GM19324 (cell line): ENCODE measurements around the gene VASN.

Experiments
- ATAC-seq: cut with Tn5 transposase; IDR thresholded peaks from one replicate; pipeline ENCODE4 v1.9.1; 2021; ENCODE audit warnings: mild to moderate bottlenecking, moderate library complexity; ENCODE audit not compliant: unreplicated experiment, low FRiP score

The VASN gene

DNA sequence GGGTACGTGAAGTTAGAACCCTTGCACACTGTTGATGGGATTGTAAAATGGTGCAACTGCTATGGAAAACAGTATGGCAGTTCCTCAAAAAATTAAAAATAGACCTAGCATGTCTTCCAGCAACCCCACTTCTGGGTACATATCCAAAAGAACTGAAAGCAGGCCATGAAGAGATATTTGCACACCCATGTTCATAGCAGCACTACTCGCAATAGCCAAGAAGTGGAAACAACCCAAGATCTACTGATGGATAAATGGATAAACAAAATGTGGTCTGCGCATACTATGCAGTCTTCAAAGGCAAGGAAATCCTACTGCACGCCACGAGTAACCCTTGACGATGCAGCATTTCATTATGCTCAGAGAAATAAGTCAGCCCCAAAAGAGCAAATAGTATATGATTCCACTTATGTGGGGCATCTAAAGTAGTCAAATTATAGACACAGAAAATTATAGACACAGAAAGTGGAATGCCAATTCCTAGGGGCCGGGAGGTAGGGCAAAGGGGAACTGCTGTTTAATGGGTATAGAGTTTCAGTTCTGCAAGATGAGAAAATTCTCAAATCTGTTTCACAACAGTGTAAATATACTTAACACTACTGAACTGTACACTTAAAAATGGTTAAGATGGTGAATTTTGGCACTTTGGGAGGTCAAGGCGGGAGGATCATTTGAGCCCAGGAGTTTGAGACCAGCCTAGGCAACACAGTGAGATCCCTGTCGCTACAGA, 27.5 kb downstream of the VASN start:
- no peak for ATAC-seq

DNA sequence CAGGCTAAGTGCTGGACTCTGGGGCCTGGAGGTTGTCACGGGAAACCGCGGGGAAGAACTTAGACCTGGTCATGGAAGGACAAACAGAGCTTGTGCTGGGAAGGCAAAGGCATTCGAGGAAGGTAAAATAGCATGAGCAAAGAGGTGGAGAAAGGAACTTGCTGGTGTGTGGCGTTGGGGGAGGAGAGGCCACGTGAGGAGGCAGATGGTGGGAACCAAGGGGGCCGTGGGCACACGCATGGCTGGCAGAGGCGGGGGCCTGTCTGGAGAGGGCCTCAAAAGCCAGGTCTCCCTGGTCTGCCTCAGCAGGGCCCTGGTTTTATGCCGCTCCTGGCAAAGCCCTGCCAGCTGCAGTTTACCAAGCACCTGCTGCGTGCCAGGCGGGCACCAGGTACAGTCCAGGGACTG, 29.4 kb downstream of the VASN start:
- ATAC-seq, result no peak

DNA sequence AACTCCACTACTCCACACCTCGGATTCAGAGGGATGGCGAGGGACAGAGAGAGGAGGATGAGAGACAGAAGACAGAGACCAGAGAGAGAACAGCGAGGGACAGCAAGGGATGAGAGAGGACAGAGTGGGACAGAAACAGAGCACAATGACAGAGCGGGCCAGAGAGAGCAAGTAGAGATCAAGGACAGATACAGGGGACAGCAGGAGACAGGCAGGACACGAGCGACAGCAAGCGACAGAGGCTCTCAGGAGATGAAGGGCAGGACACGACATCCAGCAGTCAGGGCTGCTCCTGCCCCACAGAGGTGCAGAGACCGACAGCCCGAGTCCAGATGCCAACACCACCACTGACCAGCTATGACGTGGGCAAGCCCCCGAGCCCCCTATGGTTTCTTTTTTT, 29.9 kb downstream of the VASN start:
- ATAC-seq, result no peak

DNA sequence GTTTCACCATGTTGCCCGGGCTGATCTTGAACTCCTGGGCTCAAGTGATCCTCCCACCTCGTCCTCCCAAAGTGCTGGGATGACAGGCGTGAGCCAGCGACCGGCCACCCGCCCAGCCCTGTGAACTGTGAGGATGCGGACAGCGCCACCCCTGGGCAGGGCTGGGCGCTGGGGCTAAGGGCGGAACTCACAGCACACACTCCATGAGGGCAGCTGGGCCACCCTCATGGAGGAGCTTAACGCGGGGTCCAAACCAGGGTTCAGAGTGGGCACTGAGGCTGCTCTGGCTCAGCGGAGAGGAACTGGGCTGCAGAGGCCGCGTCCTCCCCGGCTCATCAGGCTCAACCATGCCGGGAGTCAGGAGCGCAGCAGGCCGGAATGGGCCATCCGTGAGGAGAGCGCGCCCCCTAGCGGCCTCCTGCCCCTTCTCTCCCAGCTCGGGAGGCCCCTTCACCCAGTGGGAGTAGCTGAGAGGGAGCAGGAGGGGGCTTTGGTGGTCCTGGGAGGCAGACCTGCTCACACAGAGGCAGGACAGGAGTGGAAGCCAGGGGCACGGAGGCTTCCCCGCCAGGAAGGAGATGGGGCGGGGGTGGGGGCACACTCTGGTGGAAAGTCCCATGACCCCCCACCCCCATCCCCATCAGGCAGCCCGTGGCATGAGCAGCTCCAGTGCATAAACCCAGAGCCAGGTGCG, 30.9 kb downstream of the VASN start:
- no peak for ATAC-seq

DNA sequence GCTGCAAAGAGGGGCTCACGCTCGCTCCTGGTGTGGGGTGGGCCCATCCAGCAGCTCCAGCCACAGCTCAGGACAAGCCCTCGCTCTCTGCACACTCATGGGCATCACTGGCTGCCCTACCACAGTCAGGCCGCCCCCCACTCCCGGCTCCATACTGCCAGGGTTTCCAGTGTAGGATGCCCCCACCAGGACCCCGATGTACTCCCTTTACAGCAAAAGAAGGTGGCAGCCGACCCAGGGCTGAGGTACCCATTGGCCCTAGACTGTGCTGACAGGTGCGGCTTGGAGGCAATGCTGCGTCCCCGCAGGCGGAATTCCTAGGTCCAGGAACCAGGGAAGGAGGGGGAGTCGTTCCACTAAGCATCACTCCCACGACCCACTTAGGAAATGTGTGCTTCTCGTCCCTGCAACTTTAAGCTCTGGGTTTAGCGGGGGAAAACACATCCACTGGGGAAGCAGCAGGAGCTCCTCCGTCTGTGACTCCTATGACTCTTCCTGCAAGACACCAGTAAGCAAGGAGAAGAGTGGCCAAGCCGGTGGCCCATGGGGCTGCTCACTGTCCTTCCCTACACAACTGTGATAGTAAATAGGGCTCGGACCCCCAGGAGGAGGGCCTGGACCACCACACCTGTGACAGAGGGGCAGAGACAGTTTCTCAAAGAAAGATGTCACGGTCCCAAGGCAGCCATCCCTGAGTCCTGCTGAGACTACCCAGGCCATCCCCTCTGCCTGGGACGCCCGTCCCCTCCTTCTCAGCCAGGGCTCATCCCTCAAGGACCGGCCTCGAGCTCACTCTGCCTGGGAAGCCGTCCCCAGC, 31.7 kb downstream of the VASN start:
- ATAC-seq, result no peak

DNA sequence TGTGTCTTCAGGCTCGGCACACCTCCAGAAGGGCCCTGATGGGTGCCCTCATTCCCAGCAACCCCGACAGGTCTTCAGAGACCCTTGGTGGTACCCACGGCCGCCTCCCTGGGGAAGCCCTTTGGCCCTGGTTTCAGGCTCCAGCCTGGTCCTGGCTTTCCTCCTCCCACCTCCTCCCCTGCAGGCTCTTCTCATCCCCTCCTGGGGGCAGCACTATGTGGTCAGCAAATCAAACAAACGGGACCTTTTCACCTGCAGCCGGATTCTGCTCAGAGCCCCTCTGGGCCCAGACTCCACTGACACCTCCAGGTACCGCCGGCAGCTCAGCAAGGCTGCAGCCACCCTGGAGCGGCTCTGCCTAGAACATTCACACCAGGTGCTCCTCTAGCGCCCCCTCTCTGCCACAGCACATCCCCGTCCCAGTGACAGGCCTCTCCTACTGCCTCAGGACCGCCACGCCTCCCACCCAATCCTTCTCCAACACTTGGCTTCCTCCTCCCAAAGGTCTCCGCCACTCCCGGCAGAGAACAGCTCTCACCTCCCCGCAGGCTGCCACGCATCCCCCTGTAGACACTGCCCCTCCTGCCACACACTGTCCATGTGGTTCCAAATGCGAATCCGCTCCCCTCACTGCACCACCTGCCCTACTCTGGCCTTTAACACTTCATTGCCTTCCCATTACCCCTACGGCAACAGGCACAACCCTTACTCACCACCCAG, 32.8 kb downstream of the VASN start:
- no peak for ATAC-seq

DNA sequence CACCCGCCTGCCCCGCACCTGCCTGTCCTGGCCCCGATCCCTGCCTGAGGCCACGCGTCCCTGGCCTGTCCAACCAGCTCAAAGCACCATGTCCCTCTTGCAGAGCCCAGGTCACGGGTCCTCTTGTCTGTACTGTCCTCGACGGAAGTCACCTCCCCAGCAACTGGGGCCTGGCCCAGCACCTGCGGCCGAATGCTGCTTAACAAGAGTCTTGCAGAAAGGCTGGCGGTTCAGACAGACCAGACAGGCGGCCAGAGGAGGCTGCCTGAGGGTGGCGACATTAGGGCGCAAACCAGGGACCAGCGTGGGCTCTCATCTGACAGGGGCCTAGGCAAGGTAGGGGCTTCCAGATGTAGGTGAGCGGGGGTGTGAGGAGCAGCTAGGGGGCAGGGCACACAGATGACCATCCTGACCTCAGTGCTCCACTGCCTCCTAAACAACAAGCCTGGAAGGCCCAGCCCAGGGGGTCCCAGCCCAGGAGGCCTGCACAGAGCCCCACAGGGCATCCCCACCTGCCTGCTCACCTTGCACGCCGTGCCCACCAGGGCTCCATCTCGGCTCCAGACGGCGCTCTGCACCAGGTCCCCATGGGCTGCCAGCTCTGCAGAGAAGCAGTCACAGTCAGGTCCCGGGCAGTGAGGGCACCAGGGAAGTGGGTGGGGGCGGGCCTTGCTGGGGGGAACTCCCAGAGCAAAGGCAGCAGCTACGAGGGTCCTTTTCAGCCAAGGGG, 33.5 kb downstream of the VASN start:
- no peak for ATAC-seq

DNA sequence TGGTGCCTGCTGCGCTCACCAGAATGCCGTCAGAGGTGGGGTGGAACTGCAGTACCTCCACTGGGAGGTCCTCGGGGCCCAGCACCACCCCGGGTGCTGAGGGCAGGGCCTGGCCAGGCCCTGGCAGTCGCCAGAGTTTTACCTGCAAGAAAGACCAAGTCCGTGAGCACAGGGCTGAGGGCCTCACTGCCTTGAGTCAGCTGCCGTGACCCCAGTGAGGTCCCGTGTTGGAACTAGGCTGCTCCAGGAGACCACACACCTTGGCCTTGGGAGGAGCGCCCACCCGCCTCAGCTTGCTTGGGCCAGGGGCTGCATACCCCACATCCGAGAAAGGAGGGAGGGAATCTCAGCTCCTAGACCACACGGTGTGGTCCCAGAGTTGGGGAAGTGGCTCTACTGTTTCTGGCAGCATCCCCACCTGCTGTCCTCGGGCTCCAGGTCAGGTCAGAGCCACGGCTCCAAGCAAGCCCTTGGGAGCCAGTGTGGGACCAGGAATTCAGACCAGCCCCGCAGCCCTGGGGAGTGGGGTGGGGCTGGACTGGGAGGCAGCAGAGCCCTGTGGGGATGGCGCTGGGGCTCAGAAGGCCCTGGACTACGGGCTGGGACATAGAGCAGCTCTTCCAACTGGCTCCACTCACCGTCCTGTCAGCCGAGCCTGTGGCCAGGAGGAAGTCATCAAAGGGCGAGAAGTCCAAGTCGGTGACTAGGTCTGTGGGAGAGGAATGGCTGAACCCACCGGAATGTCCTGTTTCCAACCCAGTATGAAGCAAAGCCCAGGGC, 36.1 kb downstream of the VASN start:
- no peak for ATAC-seq

DNA sequence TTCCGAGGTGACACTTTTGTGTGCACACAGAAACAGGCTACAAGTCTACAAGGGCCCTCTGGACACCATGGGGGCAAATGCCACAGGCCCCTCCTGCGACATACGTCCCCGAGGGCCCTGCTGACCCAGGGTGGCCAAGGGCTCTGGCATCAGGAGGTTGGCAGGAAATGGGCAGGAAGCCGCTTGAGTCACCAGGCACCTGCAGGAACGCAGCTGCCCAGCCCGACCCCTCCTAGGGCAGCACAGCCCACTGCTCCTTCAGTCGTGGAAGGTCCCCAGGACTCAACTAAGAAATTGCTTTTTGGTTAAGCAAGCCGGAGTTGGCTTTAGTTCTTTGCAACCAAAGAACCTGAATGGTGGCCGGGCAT, 36.7 kb downstream of the VASN start:
- no peak for ATAC-seq

DNA sequence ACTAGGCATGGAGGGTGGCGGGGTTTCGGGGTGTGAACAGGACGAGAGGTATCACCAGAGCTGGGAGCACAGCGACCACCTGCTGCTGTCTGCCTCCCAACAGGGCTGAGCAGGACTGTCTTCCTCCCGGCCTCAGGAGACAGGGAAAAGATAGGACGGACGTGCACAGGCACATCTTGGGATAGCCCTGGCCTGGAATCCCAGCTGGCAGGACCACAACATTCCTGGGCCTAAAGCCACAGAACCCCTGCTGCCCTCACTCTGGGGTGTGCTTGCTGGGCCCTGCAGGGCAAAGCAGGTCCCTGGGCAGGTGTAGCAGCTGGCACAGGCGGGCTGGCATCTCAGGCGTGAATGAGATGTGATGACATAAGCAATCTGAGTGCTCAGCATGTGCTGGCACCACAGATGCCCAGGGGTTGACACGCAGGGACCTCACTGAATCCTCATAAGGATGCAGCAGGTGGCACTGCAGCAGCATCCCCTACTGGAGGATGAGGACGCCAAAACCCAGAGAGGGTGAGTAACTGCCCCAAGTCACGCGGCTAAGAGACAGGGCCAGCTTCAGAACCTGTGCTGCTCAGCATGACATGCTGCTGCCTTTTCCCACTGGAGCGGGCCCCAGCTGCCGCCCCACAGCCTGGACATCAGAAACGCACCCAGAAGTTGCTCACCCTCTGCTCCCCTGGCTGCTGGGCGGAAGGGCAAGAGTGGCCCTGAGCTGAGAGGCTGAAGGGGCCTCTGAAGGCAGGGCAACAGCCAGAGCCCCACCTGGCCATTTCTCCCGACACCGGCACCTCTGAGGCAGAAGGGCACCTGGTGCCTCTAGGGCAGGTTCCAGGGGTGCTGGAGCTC, 37.7 kb downstream of the VASN start:
- ATAC-seq, result no peak

DNA sequence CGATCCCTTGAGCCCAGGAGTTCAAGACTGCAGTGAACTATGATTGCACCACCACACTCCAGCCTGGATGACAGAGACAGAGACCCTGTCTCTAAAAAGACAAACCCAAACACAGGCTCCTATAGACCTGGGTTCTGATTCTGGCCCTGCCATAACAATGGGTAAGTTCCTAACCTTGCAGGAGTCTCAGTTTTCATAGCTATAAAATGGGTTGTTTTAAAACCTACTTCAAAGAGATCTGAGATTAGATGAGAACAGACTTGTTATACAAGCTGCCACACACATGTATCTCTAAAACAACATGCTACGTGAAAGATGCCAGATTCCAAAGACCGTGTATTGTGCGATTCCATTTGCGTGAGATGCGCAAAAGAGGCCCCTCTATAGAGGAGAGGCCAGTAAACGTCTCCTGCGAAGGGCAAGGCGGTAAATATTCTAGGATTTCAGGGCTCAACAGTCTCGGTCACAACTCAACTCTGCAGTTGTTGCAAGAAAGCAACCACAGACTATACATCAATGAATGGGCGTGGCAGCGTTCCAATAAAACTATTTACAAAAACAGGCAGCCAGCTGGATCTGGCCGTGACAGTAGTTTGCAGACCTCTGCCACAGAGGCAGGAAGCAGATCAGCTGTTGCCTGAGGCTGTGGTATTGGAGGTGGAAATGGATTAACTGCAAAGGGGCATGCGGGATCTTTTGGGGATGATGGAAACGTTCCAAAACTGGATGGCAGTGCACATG, 38.9 kb downstream of the VASN start:
- no peak for ATAC-seq

DNA sequence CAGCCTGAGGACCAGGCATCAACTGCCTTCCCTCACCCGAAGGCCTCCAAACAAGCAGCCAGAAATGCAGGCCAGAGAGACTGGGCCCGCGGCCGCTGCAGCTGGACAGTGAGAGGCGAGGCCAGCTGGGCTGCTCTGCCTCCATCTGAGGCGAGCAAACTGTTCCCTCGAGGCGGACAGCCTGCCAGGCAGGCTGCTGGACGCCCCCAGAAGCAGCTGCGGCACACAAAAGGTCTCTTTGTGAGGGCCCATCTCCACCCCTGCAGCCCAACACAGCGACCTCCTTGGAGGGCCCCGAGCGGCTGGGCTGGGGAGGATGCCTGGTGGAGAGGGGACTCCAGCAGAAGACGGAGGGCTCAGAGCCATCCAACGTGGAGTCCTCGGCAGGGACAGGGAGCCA, 40.0 kb downstream of the VASN start:
- ATAC-seq, result no peak

DNA sequence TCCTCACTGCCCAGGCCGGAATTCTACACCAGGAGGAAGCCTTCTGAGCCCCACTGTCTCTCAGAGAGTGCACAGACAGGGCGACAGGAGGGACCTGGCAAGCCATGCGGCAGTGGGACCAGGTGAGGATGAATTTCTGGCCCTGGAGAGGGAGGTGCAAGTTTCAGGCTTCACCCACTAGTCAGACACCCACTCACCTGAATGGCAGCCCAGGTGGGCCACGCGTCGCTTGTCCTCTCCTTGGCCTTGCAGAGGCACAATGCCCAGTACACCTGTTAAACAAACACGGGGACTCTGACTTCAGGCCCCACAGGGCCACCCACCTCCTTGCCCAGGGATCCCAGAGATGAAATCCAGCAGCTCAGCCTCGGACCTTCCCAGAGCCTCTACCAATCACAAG, 40.5 kb downstream of the VASN start:
- no peak for ATAC-seq

DNA sequence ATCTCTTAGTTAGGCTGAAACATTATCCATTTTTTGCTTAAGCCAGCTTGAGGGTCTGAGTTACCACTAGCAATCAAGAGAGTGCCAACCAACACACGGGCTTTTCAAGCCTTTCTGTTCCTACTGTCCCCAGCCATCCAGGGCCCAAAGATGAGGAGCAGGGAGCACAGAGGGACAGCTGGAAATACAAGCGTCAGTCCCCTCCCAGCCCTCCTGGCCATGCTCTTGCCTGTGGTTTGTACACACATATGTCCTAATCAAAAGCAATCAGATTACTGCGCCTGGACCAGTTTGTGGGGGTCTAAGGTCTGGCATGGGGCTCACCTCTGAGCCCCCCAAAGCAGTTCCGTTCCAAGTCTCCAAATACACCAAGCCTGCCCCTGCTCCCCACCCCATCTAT, 41.2 kb downstream of the VASN start:
- ATAC-seq, result no peak

DNA sequence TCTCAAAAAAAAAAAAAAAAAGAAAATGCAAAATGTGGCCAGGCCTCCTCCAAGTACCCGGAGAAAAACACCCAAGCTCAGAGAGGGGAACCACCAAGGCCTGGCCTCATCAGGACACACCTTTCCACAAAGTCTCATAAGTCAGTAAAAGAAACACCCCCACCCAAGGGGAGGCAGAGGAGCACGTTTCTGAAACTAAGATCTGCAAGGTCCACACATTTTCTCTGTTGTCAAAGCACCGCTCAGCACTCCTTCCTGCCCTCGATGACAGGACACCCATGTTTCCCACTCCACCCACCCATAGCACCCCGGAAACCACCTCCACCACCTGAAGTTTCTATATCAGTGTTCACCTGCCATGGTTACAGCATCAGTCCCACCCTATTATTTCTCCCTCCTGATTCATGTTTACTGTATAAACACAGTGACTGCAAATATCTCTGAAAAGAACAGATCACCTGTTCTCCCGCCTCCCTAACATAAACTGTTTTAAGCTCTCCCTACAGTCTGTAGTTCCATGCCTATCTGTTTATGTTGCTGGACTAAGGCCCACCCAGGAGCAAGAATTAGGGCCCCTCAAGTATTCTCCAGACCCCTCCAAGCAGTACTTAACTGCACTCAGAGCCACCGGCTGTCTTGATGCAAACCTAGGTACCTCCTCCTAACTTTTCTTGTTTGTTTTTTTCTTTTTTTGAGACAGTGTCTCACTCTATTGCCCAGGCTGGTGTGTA, 42.7 kb downstream of the VASN start:
- peak; percentile 46 for ATAC-seq

DNA sequence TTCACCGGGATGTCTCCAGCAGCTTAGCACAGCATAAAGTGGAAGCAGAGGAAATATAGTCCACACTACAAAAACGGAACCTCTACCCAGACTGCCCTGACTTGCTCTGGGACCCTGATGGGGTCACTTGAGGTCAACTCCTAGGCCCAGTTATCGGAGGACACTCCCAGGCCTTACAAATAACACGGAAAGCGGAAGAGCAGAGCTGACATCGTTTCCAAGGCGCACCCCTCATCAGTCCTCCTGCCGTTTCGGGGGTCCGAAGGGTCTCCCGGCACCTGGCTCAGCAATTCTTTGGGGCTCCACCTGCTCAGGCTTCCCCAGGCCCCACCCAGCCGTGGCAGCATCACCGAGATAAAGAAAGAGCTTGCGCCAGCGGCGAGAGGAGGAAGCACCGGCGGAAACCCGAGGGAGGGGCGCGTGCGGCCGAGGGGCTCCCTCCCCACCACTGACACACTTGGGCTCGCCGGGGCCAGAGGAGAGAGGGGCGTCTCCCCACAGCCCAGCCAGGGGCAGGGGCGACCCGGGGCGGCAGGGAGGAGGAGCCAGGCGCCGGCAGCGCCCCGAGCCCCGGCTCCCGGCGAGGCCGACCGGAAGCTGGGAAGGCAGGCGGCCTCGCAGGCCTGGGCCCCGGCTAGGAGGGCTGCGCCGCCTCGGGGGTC, 44.0 kb downstream of the VASN start:
- ATAC-seq, result peak; percentile 12
